B cell (primary cell): ENCODE results near the gene DYTN. TPM values are rescaled to one million over a fixed set of nuclear protein-coding genes. Genes with fewer than 3 reads are reported as not detected.

Experiments
- ATAC-seq: fragments of 200-7000 bp; cut with Tn5 transposase; one replicate; pipeline ENCODE4 v1.10.0; 2021; ENCODE audit warnings: low read depth, mild to moderate bottlenecking, moderate number of reproducible peaks, moderate library complexity
- CTCF ChIA-PET: fragments of 350-600 bp; sonication (Branson Sonifier 250); formaldehyde crosslinking; loops from one replicate; lab custom pipeline; 2021; ENCODE audit warnings: antibody characterized with exemption, inconsistent platforms; lab: Charles Lee
- POLR2A ChIA-PET: fragments of 350-600 bp; sonication (Branson Sonifier 250); formaldehyde crosslinking; loops from one replicate; lab custom pipeline; 2021; ENCODE audit warnings: antibody characterized with exemption; lab: Charles Lee
- DNase-seq: peaks from one replicate; pipeline ENCODE4 v3.0.0; 2013
- H2AFZ ChIP-seq: 2 replicates; pipeline ENCODE4 v1.6.1; 2012; ENCODE audit warnings: mild to moderate bottlenecking, low read depth, low read length; ENCODE audit not compliant: insufficient read depth, poor library complexity, severe bottlenecking
- H3K27ac ChIP-seq, 2 donors: 1 replicate in 1 of 2; 2 replicates in 1 of 2; pipeline ENCODE4 v1.5.1; 2012 to 2013; ENCODE audit warnings: low read length in 2 of 2, mild to moderate bottlenecking in 2 of 2, moderate library complexity in 1 of 2
- H3K27me3 ChIP-seq, 4 experiments: fragments of 200-600 bp in 1 of 4; sonication (generic) in 1 of 4; replicated peaks in 1 of 4; 1 replicate in 2 of 4; 2 replicates in 2 of 4; pipeline versions ENCODE4 v1.6.1 to v1.7.0; 2013 to 2016; ENCODE audit warnings: low read length in 3 of 4, mild to moderate bottlenecking in 2 of 4, mixed read lengths in 1 of 4, moderate library complexity in 1 of 4; ENCODE audit not compliant: insufficient read depth in 4 of 4, control insufficient read depth in 3 of 4; ENCODE audit errors: control extremely low read depth in 1 of 4
- H3K36me3 ChIP-seq, 2 experiments: replicated peaks in 1 of 2; 1 replicate in 1 of 2; 2 replicates in 1 of 2; pipeline versions ENCODE4 v1.6.1 to v1.7.1; 2013; ENCODE audit warnings: low read length in 1 of 2; ENCODE audit not compliant: insufficient read depth in 2 of 2, control insufficient read depth in 1 of 2; ENCODE audit errors: control extremely low read depth in 1 of 2, extremely low read depth in 1 of 2
- H3K4me1 ChIP-seq, 2 donors: fragments of 200-600 bp in 1 of 2; sonication (generic) in 1 of 2; 1 replicate in 1 of 2; 2 replicates in 1 of 2; pipeline versions ENCODE4 v1.5.1 to v1.6.1; 2013 to 2017; ENCODE audit warnings: low read length in 2 of 2; ENCODE audit not compliant: control insufficient read depth in 2 of 2, insufficient read depth in 2 of 2
- H3K4me2 ChIP-seq: replicated peaks from 2 replicates; pipeline ENCODE3; 2012; ENCODE audit warnings: mild to moderate bottlenecking, low read depth, low read length; ENCODE audit not compliant: poor library complexity, severe bottlenecking
- H3K4me3 ChIP-seq, 5 experiments: fragments of 200-600 bp in 1 of 5; sonication (generic) in 1 of 5; 1 replicate in 3 of 5; 2 replicates in 2 of 5; pipeline versions ENCODE4 v1.5.1 to v1.7.0; 2011 to 2016; ENCODE audit warnings: low read length in 4 of 5, mild to moderate bottlenecking in 4 of 5, low read depth in 2 of 5, control low read depth in 1 of 5, moderate library complexity in 1 of 5; ENCODE audit not compliant: insufficient read depth in 1 of 5; ENCODE audit errors: control extremely low read depth in 1 of 5, extremely low read depth in 1 of 5
- H3K79me2 ChIP-seq: fragments of 200-600 bp; sonication (generic); one replicate; pipeline ENCODE4 v1.6.0; 2016; ENCODE audit warnings: low read length; ENCODE audit not compliant: control insufficient read depth, insufficient read depth
- H3K9ac ChIP-seq: fragments of 200-600 bp; sonication (generic); 2 replicates; pipeline ENCODE4 v1.6.1; 2017; ENCODE audit warnings: mild to moderate bottlenecking, low read length, moderate library complexity
- H3K9me3 ChIP-seq, 3 donors: one replicate each; pipeline versions ENCODE4 v1.6.1 to v1.7.1; 2013; ENCODE audit warnings: low read length in 2 of 3; ENCODE audit not compliant: control insufficient read depth in 2 of 3, insufficient read depth in 1 of 3; ENCODE audit errors: control extremely low read depth in 1 of 3
- H4K20me1 ChIP-seq: 2 replicates; pipeline ENCODE4 v1.6.0; 2012; ENCODE audit warnings: mild to moderate bottlenecking, low read length; ENCODE audit not compliant: insufficient read depth, control insufficient read depth, poor library complexity, severe bottlenecking
- H3K27ac Mint-ChIP-seq: one replicate; pipeline ENCODE4 v1.8.0; 2021; ENCODE audit warnings: mixed read lengths
- H3K27me3 Mint-ChIP-seq: one replicate; pipeline ENCODE4 v1.8.0; 2021; ENCODE audit warnings: mixed read lengths
- H3K4me1 Mint-ChIP-seq: one replicate; pipeline ENCODE4 v1.8.0; 2021; ENCODE audit warnings: mixed read lengths
- H3K4me3 Mint-ChIP-seq: one replicate; pipeline ENCODE4 v1.8.0; 2021; ENCODE audit warnings: mixed read lengths
- H3K9me3 Mint-ChIP-seq: one replicate; pipeline ENCODE4 v1.8.0; 2022; ENCODE audit warnings: mixed read lengths; ENCODE audit not compliant: insufficient read depth
- EZH2 ChIP-seq: IDR thresholded peaks from 2 replicates; pipeline ENCODE4 v1.6.1; 2012; ENCODE audit warnings: borderline replicate concordance, low read depth, mild to moderate bottlenecking, moderate library complexity, low read length; ENCODE audit not compliant: insufficient read depth, poor library complexity, severe bottlenecking
- WGBS: methylation state at CpG from one replicate; pipeline ENCODE4 v1.1.5; 2013; ENCODE audit warnings: missing lambda C conversion rate; ENCODE audit not compliant: insufficient coverage; 5-methylcytosine and 5-hydroxymethylcytosine counted together
- intact Hi-C: fragments of 100-400 bp; cut with micrococcal nuclease; formaldehyde crosslinking; loops from one replicate; pipeline ENCODE4 v1.10.0; 2022
- polyA plus RNA-seq: library from polyadenylated mRNA; depleted of rRNA; stranded (reverse); fragments of >200 nt; gene quantifications from 2 replicates; pipeline ENCODE4 v1.2.3, GENCODE V29; 2012
- total RNA-seq, 2 donors: library from RNA; stranded (reverse); fragments of 120-200 nt in 1 of 2; gene quantifications; 1 replicate in 1 of 2; 2 replicates in 1 of 2; pipeline versions ENCODE4 v1.2.3 to v1.2.4, GENCODE V29; 2013 to 2022
- TF ChIP-seq, protein P1 (sequence below): fragments of 200-600 bp; IDR thresholded peaks from one replicate; pipeline ENCODE4 v1.8.0; 2022; ENCODE audit warnings: antibody characterized with exemption, mild to moderate bottlenecking

DYTN gene
- total and polyA plus RNA-seq, 2 donors (not counting 1 experiment from before 2014, with no cell fraction given), result not detected

DNA sequence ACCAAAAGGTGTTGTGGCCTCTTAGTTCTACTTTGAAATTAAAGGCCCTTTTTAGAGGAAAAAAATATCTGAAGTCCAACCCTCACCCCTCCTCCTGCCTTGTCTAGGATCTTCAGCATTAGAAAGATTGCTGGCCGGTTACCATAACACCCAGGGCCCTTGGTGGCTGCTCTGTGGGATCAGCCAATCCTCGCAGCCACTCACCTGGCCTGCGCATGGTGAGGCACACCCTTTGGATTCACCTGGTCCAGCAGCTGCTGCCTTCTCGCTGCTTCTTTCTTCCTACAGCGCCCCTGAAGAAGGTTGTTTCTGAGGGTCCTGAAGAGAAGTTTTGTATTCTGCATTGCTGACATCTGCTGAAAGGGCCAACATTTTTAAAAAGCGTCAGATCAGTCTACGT, 25.2 kb downstream of the DYTN start:
- Mint-ChIP-seq H3K4me1 (no peaks in the 10 kb centered on the region), H3K27ac (no peak overlapping the region), H3K4me3 (no peak overlapping the region), H3K9me3 (no peaks in the 10 kb centered on the region), H3K27me3 (peaks cover 15% of the 10 kb centered on the region)
- no peak overlapping the region for H3K4me3 ChIP-seq
- no peaks in the 10 kb centered on the region for H4K20me1 ChIP-seq
- H3K27ac ChIP-seq, result no peak overlapping the region
- ChIA-PET POLR2A (no interaction called here), CTCF (interaction anchor here (0.9 kb wide), 1 partner anchor 90 kb away, joined by 3 read pairs; no protein-coding TSS in a partner anchor)
- no peak overlapping the region for H3K4me2 ChIP-seq
- DNase-seq (no peak), ATAC-seq (no peak)
- 95% methylated on average over 5 of the region's 7 CpGs for WGBS
- no peaks in the 10 kb centered on the region for H3K9me3 ChIP-seq
- H3K9ac ChIP-seq, result no peak overlapping the region
- no peak overlapping the region for H2AFZ ChIP-seq
- TF ChIP-seq EZH2, result no peak
- TF ChIP-seq, protein P1, sequence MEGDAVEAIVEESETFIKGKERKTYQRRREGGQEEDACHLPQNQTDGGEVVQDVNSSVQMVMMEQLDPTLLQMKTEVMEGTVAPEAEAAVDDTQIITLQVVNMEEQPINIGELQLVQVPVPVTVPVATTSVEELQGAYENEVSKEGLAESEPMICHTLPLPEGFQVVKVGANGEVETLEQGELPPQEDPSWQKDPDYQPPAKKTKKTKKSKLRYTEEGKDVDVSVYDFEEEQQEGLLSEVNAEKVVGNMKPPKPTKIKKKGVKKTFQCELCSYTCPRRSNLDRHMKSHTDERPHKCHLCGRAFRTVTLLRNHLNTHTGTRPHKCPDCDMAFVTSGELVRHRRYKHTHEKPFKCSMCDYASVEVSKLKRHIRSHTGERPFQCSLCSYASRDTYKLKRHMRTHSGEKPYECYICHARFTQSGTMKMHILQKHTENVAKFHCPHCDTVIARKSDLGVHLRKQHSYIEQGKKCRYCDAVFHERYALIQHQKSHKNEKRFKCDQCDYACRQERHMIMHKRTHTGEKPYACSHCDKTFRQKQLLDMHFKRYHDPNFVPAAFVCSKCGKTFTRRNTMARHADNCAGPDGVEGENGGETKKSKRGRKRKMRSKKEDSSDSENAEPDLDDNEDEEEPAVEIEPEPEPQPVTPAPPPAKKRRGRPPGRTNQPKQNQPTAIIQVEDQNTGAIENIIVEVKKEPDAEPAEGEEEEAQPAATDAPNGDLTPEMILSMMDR, result no peak
- intact Hi-C loops, result loop anchor here (1.0 to 5.0 kb wide), 5 partner anchors 88 to 1379 kb away; no protein-coding TSS in a partner anchor
- H3K36me3 ChIP-seq, result no peaks in the 10 kb centered on the region
- H3K4me1 ChIP-seq, result no peaks in the 10 kb centered on the region
- H3K27me3 ChIP-seq, result no peaks in the 10 kb centered on the region
- no peaks in the 10 kb centered on the region for H3K79me2 ChIP-seq

DNA sequence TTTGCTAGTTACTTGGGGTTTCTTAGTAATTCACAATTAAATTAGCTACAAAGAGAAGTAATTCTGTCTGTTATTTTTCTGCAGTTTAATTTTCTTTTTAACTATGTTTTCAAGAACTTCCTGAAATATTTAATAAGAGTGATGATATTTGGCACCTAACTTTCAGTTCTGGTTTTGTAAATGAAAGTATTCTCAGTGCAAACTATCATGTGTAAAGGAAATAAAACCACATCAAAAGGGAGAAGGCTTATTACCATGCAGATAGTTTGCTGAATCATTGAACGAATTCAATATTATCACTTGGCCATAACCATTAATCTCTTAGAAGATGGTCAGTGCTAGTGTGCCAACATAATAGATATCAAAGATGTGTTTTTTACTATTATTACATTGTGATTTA, 29.2 kb downstream of the DYTN start:
- no peaks in the 10 kb centered on the region for H3K9me3 ChIP-seq
- H3K27ac Mint-ChIP-seq, result no peak overlapping the region
- no peak overlapping the region for H3K4me3 Mint-ChIP-seq
- H3K27me3 Mint-ChIP-seq, result peaks cover 14% of the 10 kb centered on the region
- H3K9ac ChIP-seq, result no peak overlapping the region
- CTCF ChIA-PET, result interaction anchor here (1.2 kb wide), 1 partner anchor 788 kb away, joined by 4 read pairs; no protein-coding TSS in a partner anchor
- H3K36me3 ChIP-seq, result no peaks in the 10 kb centered on the region
- no CpG with 5 or more reads among the region's 1 CpG for WGBS
- H3K27ac ChIP-seq, result no peak overlapping the region
- POLR2A ChIA-PET, result no interaction called here
- no peak overlapping the region for H2AFZ ChIP-seq
- H3K4me1 Mint-ChIP-seq, result no peaks in the 10 kb centered on the region
- DNase-seq (no peak), ATAC-seq (no peak)
- no peaks in the 10 kb centered on the region for H3K27me3 ChIP-seq
- H4K20me1 ChIP-seq, result no peaks in the 10 kb centered on the region
- no peak for TF ChIP-seq EZH2
- TF ChIP-seq, protein P1, result no peak
- no peaks in the 10 kb centered on the region for H3K4me1 ChIP-seq
- H3K9me3 Mint-ChIP-seq, result no peaks in the 10 kb centered on the region
- intact Hi-C loops, result no loop called here
- H3K4me2 ChIP-seq, result no peak overlapping the region
- H3K4me3 ChIP-seq, result no peak overlapping the region
- no peaks in the 10 kb centered on the region for H3K79me2 ChIP-seq
